Ovary (tissue), 9 donors: ENCODE data around the gene SRC. TPM values are rescaled to one million over a fixed set of nuclear protein-coding genes. Genes with fewer than 3 reads are reported as not detected.

Source experiments
- DNase-seq, 5 donors: peaks; one replicate each; pipeline ENCODE4 v3.0.0-alpha.2; 2019 to 2020
- H3K27ac ChIP-seq, 2 donors: fragments of 200-600 bp; one replicate each; pipeline versions ENCODE4 v1.5.1 to v1.8.0; 2019 to 2022
- H3K27me3 ChIP-seq: fragments of 200-600 bp; one replicate; pipeline ENCODE4 v1.8.0; 2022
- H3K36me3 ChIP-seq: fragments of 200-600 bp; sonication (generic); one replicate; pipeline ENCODE4 v1.5.1; 2019
- H3K4me1 ChIP-seq: one replicate; pipeline ENCODE4 v1.8.1; 2013; ENCODE audit warnings: mild to moderate bottlenecking, moderate library complexity; ENCODE audit not compliant: insufficient read depth
- H3K4me3 ChIP-seq: fragments of 200-600 bp; sonication (generic); one replicate; pipeline ENCODE4 v1.5.1; 2017
- H3K9me3 ChIP-seq, 2 donors: fragments of 200-600 bp in 1 of 2; sonication (generic) in 1 of 2; one replicate each; pipeline versions ENCODE4 v1.5.1 to v1.8.1; 2013 to 2019; ENCODE audit warnings: mild to moderate bottlenecking in 1 of 2, moderate library complexity in 1 of 2
- EP300 ChIP-seq: sonication (generic); formaldehyde crosslinking; IDR thresholded peaks from one replicate; pipeline ENCODE4 v1.6.1; 2017; ENCODE audit warnings: antibody characterized with exemption
- POLR2A ChIP-seq: fragments of 450-650 bp; IDR thresholded peaks from one replicate; pipeline ENCODE4 v1.6.1; 2017; ENCODE audit warnings: antibody characterized with exemption, mild to moderate bottlenecking, moderate library complexity
- WGBS, 3 donors: extraction: QIAGEN DNeasy Blood & Tissue Kit in 1 of 3; methylation state at CpG; one replicate each; pipeline versions ENCODE4 v1.1.5 to v1.1.7; 2013 to 2017; 5-methylcytosine and 5-hydroxymethylcytosine counted together
- intact Hi-C, 4 donors: fragments of 100-400 bp; cut with DNase I; formaldehyde crosslinking; loops; one replicate each; pipeline versions ENCODE4 v1.11.0 to v1.15.1; 2022 to 2023
- polyA plus RNA-seq, 2 donors: library from polyadenylated mRNA; stranded (reverse); fragments of 200-250 nt in 1 of 2; fragments of 350-450 nt in 1 of 2; fragmentation: Illumina TruSeq in 1 of 2; extraction: RNeasy Lipid Tissue Mini Kit (QIAGEN cat#74804) in 1 of 2; gene quantifications; one replicate each; pipeline ENCODE4 v1.2.3, GENCODE V29; 2013 to 2014
- total RNA-seq, 7 donors: library from RNA; depleted of rRNA in 2 of 7; stranded (reverse); fragments of >200 nt in 2 of 7; fragmentation: NEBNext Ultra II Directional in 3 of 7; extraction: Animal tissue kit (Norgen Biotek cat#: 25700) in 3 of 7; gene quantifications; one replicate each; pipeline versions ENCODE4 v1.1.0 to v1.2.4, GENCODE V29; 2016 to 2023
- TF ChIP-seq, protein P1 (sequence below), 3 donors: fragments of 450-650 bp in 2 of 3; fragments of 200-600 bp in 1 of 3; IDR thresholded peaks; one replicate each; pipeline versions ENCODE4 v1.5.1 to v1.8.0; 2016 to 2022; ENCODE audit warnings: antibody characterized with exemption in 3 of 3, mild to moderate bottlenecking in 1 of 3
- donor health status: DM: no; HTN: no; CAD: no; lungs with moderate emphysema.
- donor health status: DM: no; HTN: no; CAD: no.
- donor health status: Bipolar disorder and iron deficiency.
- donor health status: DM: yes; HTN: yes; CAD: no.
- donor health status: DM: no; HTN: no; CAD: no.
- donor health status: DM: yes; HTN: yes; CAD: no.

Gene SRC
- total and polyA plus RNA-seq, 9 donors: 17.0 to 72.7 (median 34.7) TPM

DNA sequence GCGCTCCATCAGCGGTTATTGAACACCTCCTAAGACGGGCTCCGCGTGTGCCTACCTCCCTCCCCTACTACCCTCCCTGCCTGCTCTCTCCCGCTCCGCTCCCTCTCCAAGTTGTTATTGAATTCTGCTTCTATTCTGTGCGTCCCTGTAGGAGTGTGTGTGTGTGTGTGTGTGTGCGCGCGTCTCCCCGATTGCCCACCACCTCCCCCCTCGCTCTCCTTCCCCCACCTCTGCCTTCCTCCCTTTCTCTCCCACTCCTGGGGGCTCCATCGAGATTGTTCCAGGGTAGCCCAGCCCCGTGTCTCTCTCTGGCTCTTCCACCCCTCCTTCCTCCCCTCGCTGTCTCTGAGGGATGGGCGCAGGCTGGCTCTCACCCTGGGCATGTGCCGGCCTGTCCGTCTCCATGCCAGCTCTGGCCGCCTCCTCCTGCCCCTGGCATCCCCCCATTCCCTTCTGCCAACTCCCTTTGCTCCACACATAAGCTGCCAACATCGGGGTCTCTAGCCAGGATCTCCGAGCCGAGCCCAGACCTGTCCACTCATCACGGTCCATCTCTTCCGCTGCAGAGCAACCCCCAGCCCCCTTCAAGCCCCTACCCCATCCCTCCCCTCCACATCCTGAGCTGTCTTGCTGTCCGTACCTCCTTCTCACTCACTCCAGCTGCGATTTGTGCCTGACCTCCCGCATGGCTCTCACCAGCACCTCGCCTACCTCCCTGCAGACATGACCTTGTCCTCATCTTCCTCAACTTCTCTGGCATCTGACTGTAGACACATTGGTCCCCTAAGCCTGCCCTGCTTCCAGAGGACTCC is 68.5 kb downstream of the SRC start:
- no peak for DNase-seq
- Histone ChIP-seq H3K4me1 (peaks cover 5% of the 10 kb centered on the region), H3K27me3 (no peaks in the 10 kb centered on the region), H3K9me3 (no peaks in the 10 kb centered on the region), H3K36me3 (no peaks in the 10 kb centered on the region), H3K4me3 (no peak overlapping the region), H3K27ac (no peak overlapping the region)
- TF ChIP-seq, protein P1, sequence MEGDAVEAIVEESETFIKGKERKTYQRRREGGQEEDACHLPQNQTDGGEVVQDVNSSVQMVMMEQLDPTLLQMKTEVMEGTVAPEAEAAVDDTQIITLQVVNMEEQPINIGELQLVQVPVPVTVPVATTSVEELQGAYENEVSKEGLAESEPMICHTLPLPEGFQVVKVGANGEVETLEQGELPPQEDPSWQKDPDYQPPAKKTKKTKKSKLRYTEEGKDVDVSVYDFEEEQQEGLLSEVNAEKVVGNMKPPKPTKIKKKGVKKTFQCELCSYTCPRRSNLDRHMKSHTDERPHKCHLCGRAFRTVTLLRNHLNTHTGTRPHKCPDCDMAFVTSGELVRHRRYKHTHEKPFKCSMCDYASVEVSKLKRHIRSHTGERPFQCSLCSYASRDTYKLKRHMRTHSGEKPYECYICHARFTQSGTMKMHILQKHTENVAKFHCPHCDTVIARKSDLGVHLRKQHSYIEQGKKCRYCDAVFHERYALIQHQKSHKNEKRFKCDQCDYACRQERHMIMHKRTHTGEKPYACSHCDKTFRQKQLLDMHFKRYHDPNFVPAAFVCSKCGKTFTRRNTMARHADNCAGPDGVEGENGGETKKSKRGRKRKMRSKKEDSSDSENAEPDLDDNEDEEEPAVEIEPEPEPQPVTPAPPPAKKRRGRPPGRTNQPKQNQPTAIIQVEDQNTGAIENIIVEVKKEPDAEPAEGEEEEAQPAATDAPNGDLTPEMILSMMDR (IDR thresholded peaks at IDR 0.05): no peak
- TF ChIP-seq EP300 (no peak), POLR2A (no peak)
- intact Hi-C loops: no loop called here
- WGBS, 3 donors: 14 to 23% (median 15%) methylated on average over 29 of the region's 29 CpGs

DNA sequence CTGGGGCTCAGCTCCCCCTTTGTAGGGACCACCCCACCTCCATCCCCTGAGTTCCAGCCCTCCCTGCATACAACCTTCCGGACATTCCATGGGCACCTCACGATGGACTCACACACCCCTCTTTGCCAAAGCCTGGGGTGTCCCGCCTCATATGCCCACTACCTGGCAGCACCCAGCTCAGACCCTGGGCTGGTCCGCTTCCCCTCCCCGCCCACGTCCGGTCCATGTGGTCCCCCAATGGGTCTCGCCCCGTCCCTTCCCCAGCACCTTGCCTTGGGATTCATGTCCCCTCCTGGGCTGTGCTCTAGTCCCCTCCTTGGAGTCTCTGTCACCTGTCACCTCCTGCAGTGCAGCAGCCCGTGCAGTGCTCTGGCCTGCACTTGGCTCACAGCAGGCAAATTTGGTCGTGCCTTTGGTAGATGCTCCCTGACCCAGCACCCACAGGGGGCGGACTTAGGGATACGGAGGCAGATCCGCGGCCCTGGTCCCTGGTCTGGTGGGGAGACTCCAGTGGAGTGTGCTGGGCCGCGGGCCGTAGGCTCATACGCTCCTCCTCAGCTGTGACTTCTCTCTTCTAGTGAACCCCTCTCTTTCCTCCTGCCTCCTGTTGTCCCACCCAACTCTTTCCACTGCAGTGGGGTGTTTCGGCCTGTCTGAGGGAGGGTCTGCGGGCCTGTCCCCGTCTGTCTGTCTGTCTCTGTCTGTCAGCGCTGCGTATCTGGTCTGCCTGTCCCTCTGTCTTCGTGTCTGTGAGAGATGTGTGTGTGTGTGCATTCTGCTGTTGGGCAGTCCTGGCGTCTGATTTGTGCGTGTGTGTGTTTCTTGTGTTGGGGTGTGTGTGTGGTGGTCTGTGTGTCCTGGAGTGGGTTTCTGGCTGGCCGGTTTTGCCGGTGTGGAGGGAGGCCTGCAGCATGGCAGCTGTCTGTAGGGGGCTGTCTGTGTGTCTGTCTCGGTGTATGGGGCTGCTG is 69.5 kb downstream of the SRC start:
- Histone ChIP-seq H3K27ac (no peak overlapping the region), H3K27me3 (no peaks in the 10 kb centered on the region), H3K4me1 (peaks cover 5% of the 10 kb centered on the region), H3K9me3 (no peaks in the 10 kb centered on the region), H3K36me3 (no peaks in the 10 kb centered on the region), H3K4me3 (no peak overlapping the region)
- no peak for DNase-seq
- TF ChIP-seq POLR2A (no peak), EP300 (no peak)
- TF ChIP-seq, protein P1 (IDR thresholded peaks at IDR 0.05): no peak
- intact Hi-C loops: no loop called here
- WGBS, 3 donors: 86 to 92% (median 87%) methylated on average over 30 of the region's 30 CpGs

DNA sequence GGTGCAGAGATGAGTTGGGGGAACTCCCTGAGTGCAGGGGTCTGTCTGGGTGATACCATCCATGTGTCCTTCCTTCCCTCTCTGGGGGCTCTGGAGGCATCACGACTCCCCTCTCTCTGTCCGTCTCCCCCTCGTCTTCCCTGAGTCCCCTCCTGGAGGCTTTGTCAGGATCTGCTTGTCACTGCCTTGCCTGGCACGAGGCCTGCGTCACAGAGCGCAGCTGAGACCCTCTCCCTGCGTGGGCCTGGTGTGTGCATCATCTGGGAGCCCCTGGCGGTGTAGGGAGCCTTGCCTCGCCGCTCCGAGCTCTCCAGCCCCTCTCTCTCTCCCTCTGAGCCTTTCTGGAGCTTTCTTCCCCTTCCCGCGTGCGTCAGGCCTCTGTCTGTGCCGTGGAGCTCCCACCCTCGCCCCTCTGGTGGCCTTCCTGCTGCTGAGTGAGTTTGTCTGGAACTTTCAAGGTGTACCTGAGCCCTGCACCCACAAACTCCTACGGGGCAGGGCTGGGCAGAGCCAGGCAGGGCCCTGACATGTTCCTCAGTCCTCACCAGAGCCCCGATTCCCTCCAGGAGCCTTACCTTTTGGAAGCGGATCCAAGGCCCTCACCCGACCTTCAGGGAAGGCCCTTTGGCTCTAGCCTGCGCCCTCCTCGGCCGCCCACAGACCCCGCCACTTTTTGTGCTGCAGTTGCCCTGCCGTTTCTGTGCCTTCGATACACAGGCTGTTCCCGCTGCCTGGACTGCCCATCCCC is 70.3 kb downstream of the SRC start:
- TF ChIP-seq EP300: no peak
- no peak overlapping the region for H3K4me3 ChIP-seq
- no peak for DNase-seq
- no peaks in the 10 kb centered on the region for H3K36me3 ChIP-seq
- no peaks in the 10 kb centered on the region for H3K27me3 ChIP-seq
- H3K27ac ChIP-seq: no peak overlapping the region
- intact Hi-C loops: no loop called here
- WGBS, 3 donors: 90 to 92% (median 90%) methylated on average over 27 of the region's 27 CpGs
- H3K4me1 ChIP-seq: peaks cover 4% of the 10 kb centered on the region
- no peaks in the 10 kb centered on the region for H3K9me3 ChIP-seq

DNA sequence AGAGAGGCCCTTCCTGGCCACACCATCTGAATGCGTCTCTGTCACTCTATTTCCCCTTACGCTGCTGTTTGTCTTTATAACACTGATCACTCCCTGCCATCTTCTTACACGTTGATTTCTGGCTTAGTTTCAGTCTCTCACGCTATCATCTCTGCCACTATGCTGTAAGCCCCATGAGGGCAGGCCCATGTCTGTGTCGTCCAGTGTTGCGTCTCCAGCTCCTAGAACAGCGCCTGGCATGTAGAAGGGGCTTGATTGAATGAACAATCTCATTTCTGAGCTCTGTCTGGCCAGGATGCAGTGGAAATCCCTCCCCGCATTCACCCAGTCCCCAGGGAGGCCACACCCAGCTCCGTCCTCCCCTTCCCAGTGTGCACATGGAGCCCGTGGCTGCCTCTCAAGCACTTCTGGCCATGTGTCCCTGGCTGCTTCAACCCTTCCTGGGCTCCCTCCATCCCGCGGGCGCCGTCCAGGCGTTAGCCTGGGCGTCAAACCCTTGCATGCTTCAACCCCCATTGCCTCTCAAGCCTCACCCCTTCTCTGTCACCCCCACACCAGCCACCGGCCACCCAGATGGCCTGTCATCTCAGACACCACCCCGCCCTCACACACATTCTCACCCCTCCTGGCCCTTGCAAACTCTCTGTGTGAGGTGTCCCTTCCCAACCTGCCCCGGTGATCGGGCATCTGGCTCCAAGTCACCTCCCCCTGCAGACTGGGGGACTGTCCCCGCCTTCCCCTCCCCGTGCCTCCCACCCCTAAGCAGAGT is 71.1 kb downstream of the SRC start:
- TF ChIP-seq POLR2A (no peak), EP300 (no peak)
- Histone ChIP-seq H3K4me3 (no peak overlapping the region), H3K27ac (no peak overlapping the region), H3K27me3 (no peaks in the 10 kb centered on the region), H3K9me3 (no peaks in the 10 kb centered on the region), H3K4me1 (peaks cover under 1% of the 10 kb centered on the region), H3K36me3 (no peaks in the 10 kb centered on the region)
- WGBS, 3 donors: 89 to 90% (median 90%) methylated on average over 22 of the region's 22 CpGs
- intact Hi-C loops: no loop called here
- no peak for DNase-seq
